Uterine smooth muscle cell (primary cell): ENCODE results near the gene RUFY3. TPM values are rescaled to one million over a fixed set of nuclear protein-coding genes. Genes with fewer than 3 reads are reported as not detected.

Experiments
- total RNA-seq: library from RNA; depleted of rRNA; stranded (reverse); fragments of >200 nt; gene quantifications from 2 replicates; pipeline ENCODE4 v1.2.3, GENCODE V29; 2014

Gene RUFY3
- 67.7 and 97.8 TPM in 2 replicates for total RNA-seq

GRCh38 chr4:70721747-70722146 lies at the start of gene RUFY3:
Gene RUFY3 (plus strand): TSS chr4:70721964. CDS start chr4:70722574, 610 bp downstream.

GRCh38 chr4:70687821-70688794 lies 33.7 kb upstream of the RUFY3 start, which contains the start of gene UTP3:
Gene UTP3 (plus strand): TSS chr4:70688532. CDS start chr4:70688678, 146 bp downstream.

GRCh38 chr4:70839589-70840093 lies 117.9 kb downstream of the RUFY3 start, which contains the start of gene GRSF1:
Gene GRSF1 (minus strand): TSS chr4:70839890. CDS start chr4:70839827, 63 bp downstream.

Other genes starting within 250 kb of the RUFY3 start
- not detected in 2 replicates for gene MUC7, start 249.8 kb upstream of the RUFY3 start, total RNA-seq
- not detected in 2 replicates for gene AMTN, start 203.4 kb upstream of the RUFY3 start, total RNA-seq
- gene AMBN, start 129.7 kb upstream of the RUFY3 start, total RNA-seq, result not detected in 2 replicates
- gene ENAM, start 93.2 kb upstream of the RUFY3 start, total RNA-seq, result under 0.01 TPM in 1 of 2 replicates, not detected in the other
- gene JCHAIN, start 55.5 kb upstream of the RUFY3 start, total RNA-seq, result 0.66 and 1.2 TPM in 2 replicates
- 20.4 and 27.7 TPM in 2 replicates for gene UTP3, start 33.4 kb upstream of the RUFY3 start, total RNA-seq
- gene GRSF1, start 117.9 kb downstream of the RUFY3 start, total RNA-seq, result 93.5 and 97.6 TPM in 2 replicates
- gene MOB1B, start 180.4 kb downstream of the RUFY3 start, total RNA-seq, result 15.3 and 15.6 TPM in 2 replicates